Measurements from ENCODE around the gene NAT8L.

DNA sequence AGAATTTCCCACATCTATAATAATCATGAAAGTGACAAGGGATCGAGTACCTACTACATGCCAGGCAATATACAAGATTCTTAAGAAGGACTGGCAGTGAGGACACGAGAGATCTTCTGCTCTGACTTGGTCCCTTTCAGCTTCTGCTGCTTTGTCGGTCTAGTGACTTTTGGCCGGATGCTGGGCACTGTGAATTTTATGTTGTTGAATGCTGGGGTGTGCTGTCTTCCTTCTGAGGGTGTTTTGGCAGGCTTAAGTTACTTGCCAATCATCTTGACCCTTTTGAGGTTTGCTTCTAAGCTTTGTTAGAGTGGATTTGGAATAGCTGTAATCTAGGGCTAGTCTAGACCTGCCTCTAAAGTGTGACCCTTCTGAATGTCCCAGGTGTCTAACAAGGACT, 23.5 kb downstream of the NAT8L start:
- TF ChIP-seq, protein P1, sequence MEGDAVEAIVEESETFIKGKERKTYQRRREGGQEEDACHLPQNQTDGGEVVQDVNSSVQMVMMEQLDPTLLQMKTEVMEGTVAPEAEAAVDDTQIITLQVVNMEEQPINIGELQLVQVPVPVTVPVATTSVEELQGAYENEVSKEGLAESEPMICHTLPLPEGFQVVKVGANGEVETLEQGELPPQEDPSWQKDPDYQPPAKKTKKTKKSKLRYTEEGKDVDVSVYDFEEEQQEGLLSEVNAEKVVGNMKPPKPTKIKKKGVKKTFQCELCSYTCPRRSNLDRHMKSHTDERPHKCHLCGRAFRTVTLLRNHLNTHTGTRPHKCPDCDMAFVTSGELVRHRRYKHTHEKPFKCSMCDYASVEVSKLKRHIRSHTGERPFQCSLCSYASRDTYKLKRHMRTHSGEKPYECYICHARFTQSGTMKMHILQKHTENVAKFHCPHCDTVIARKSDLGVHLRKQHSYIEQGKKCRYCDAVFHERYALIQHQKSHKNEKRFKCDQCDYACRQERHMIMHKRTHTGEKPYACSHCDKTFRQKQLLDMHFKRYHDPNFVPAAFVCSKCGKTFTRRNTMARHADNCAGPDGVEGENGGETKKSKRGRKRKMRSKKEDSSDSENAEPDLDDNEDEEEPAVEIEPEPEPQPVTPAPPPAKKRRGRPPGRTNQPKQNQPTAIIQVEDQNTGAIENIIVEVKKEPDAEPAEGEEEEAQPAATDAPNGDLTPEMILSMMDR (IDR thresholded peaks at IDR 0.05), result no peak
- TF ChIP-seq POLR2AphosphoS5 (IDR thresholded peaks at IDR 0.05), result no peak
